Measurements from ENCODE around the gene LCK.

DNA sequence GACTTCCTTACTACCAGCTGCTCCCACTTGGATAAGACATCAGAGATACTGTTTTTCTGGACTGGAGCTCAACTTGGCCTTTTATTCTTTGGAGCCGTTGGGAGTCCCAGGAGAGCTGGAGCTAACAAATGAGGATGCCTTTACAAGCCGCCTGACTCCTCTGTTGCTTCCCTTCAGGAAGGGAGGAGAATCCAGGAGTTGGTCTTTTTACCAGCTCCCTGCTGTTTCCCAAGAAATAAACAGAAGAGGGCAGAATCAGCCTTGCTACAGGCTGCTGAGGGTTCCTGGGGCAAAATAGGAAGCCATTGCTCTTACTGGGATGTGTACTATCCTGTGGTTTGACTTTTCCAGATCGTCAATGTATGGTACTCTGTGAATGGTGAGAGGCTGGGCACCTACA is 27.4 kb upstream of the LCK start:
- TF ChIP-seq, protein P1, sequence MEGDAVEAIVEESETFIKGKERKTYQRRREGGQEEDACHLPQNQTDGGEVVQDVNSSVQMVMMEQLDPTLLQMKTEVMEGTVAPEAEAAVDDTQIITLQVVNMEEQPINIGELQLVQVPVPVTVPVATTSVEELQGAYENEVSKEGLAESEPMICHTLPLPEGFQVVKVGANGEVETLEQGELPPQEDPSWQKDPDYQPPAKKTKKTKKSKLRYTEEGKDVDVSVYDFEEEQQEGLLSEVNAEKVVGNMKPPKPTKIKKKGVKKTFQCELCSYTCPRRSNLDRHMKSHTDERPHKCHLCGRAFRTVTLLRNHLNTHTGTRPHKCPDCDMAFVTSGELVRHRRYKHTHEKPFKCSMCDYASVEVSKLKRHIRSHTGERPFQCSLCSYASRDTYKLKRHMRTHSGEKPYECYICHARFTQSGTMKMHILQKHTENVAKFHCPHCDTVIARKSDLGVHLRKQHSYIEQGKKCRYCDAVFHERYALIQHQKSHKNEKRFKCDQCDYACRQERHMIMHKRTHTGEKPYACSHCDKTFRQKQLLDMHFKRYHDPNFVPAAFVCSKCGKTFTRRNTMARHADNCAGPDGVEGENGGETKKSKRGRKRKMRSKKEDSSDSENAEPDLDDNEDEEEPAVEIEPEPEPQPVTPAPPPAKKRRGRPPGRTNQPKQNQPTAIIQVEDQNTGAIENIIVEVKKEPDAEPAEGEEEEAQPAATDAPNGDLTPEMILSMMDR (IDR thresholded peaks at IDR 0.05; ENCODE audit: extremely low read depth in 1 of 2, insufficient read depth in 1 of 2, low read depth in 1 of 2, low read length in 2 of 2): peak in 1 of 2 donors; percentile 35
- TF ChIP-seq POLR2A (IDR thresholded peaks at IDR 0.05; ENCODE audit: low read depth, low read length) (no peak), EZH2 (IDR thresholded peaks at IDR 0.05; ENCODE audit: borderline replicate concordance, low read depth, low read length, severe bottlenecking) (no peak), MYC (IDR thresholded peaks at IDR 0.05; ENCODE audit: low read depth, low read length) (no peak), MAX (IDR thresholded peaks at IDR 0.05; ENCODE audit: insufficient read depth, insufficient read length) (no peak), POLR2AphosphoS5 (IDR thresholded peaks at IDR 0.05; ENCODE audit: insufficient read depth, low read depth, low read length) (no peak), JUN (IDR thresholded peaks at IDR 0.05; ENCODE audit: borderline replicate concordance, insufficient read depth, insufficient read length, low read depth) (no peak), GATA2 (IDR thresholded peaks at IDR 0.05; ENCODE audit: insufficient read depth, insufficient read length, low read depth, low read length) (no peak)
